Dermis microvascular lymphatic vessel endothelial cell (primary cell): ENCODE data around the gene NES. TPM values are rescaled to one million over a fixed set of nuclear protein-coding genes. Genes with fewer than 3 reads are reported as not detected.
A peak's percentile ranks its signal among the peaks of the same experiment; 100 is the strongest.

ENCODE experiments used
- DNase-seq, 2 donors: peaks; one replicate each; pipeline versions ENCODE4 v3.0.0 to v3.0.0-alpha.2; 2010; ENCODE audit warnings: low read depth in 2 of 2
- total RNA-seq: library from RNA; depleted of rRNA; stranded (reverse); fragments of >200 nt; gene quantifications from 2 replicates; pipeline ENCODE4 v1.2.1, GENCODE V29; 2014

NES gene
- total RNA-seq, 1 donor from 2014 or later = 55.1 TPM

GRCh38 chr1:156662005-156662799, 15.0 kb downstream of the NES start:
- DNase-seq = peak in 1 of 2 donors; percentile 29

- DNase-seq = no peak
Measured at GRCh38 chr1:156660752-156661112, 16.5 kb downstream of the NES start.

- DNase-seq = peak; percentile 91 to 96
Measured at GRCh38 chr1:156659988-156660751, 17.0 kb downstream of the NES start.

- DNase-seq = no peak
Measured at GRCh38 chr1:156659661-156659987, 17.6 kb downstream of the NES start.

GRCh38 chr1:156658945-156659574, 18.1 kb downstream of the NES start:
- DNase-seq = no peak

GRCh38 chr1:156658496-156658895, 18.7 kb downstream of the NES start:
- no peak for DNase-seq

- no peak for DNase-seq
Measured at GRCh38 chr1:156657741-156658319, 19.4 kb downstream of the NES start.

- DNase-seq = peak in 1 of 2 donors; percentile 53
Measured at GRCh38 chr1:156656806-156657740, 20.1 kb downstream of the NES start.

- DNase-seq = no peak
Measured at GRCh38 chr1:156655904-156656516, 21.2 kb downstream of the NES start.

- DNase-seq = no peak
Measured at GRCh38 chr1:156655151-156655903, 21.9 kb downstream of the NES start.

- DNase-seq = no peak
Measured at GRCh38 chr1:156654700-156655099, 22.5 kb downstream of the NES start.

- no peak for DNase-seq
Measured at GRCh38 chr1:156652992-156653355, 24.2 kb downstream of the NES start.

GRCh38 chr1:156652131-156652991, 24.8 kb downstream of the NES start:
- DNase-seq = peak in 1 of 2 donors; percentile 41

GRCh38 chr1:156648951-156649350, 28.3 kb downstream of the NES start:
- DNase-seq = no peak

GRCh38 chr1:156648496-156648895, 28.7 kb downstream of the NES start:
- no peak for DNase-seq

GRCh38 chr1:156647351-156647750, 29.9 kb downstream of the NES start:
- DNase-seq = no peak

GRCh38 chr1:156646738-156647211, 30.4 kb downstream of the NES start:
- no peak for DNase-seq

- DNase-seq = no peak
Measured at GRCh38 chr1:156645666-156646065, 31.5 kb downstream of the NES start.

- no peak for DNase-seq
Measured at GRCh38 chr1:156645056-156645455, 32.2 kb downstream of the NES start.
